Adrenal gland (tissue), 5 donors: ENCODE results near the gene RIPOR3.

ENCODE experiments used
- POLR2A ChIP-seq, 2 donors: fragments of 450-650 bp; IDR thresholded peaks; one replicate each; pipeline ENCODE4 v1.6.1; 2017; ENCODE audit warnings: antibody characterized with exemption in 2 of 2, mild to moderate bottlenecking in 2 of 2, moderate library complexity in 1 of 2
- TF ChIP-seq, protein P1 (sequence below), 6 experiments: fragments of 450-650 bp in 4 of 6; fragments of 200-600 bp in 2 of 6; sonication (generic) in 1 of 6; IDR thresholded peaks; 1 replicate in 5 of 6; 2 replicates in 1 of 6; pipeline versions ENCODE4 v1.5.1 to v1.8.0; 2016 to 2021; ENCODE audit warnings: antibody characterized with exemption in 6 of 6, mild to moderate bottlenecking in 2 of 6, moderate library complexity in 1 of 6
- donor health status: DM: no; HTN: no; CAD: no.

- TF ChIP-seq, protein P1, sequence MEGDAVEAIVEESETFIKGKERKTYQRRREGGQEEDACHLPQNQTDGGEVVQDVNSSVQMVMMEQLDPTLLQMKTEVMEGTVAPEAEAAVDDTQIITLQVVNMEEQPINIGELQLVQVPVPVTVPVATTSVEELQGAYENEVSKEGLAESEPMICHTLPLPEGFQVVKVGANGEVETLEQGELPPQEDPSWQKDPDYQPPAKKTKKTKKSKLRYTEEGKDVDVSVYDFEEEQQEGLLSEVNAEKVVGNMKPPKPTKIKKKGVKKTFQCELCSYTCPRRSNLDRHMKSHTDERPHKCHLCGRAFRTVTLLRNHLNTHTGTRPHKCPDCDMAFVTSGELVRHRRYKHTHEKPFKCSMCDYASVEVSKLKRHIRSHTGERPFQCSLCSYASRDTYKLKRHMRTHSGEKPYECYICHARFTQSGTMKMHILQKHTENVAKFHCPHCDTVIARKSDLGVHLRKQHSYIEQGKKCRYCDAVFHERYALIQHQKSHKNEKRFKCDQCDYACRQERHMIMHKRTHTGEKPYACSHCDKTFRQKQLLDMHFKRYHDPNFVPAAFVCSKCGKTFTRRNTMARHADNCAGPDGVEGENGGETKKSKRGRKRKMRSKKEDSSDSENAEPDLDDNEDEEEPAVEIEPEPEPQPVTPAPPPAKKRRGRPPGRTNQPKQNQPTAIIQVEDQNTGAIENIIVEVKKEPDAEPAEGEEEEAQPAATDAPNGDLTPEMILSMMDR (IDR thresholded peaks at IDR 0.05), result no peak
- TF ChIP-seq POLR2A (IDR thresholded peaks at IDR 0.05), result no peak
Observed at GRCh38 chr20:50688256-50688975, 2.9 kb downstream of the RIPOR3 start.
